Esophagus squamous epithelium (tissue), 4 donors: Measurements from ENCODE around the gene OR10P1.

ENCODE experiments used
- CTCF ChIP-seq, 6 experiments: fragments of 450-650 bp in 4 of 6; fragments of 200-600 bp in 2 of 6; sonication (generic) in 2 of 6; IDR thresholded peaks; one replicate each; pipeline ENCODE4 v1.5.1; 2016 to 2019; ENCODE audit warnings: antibody characterized with exemption in 6 of 6, mild to moderate bottlenecking in 4 of 6, moderate library complexity in 4 of 6
- POLR2A ChIP-seq, 4 donors: fragments of 450-650 bp; IDR thresholded peaks; one replicate each; pipeline ENCODE4 v1.6.1; 2017; ENCODE audit warnings: antibody characterized with exemption in 4 of 4, mild to moderate bottlenecking in 4 of 4, moderate library complexity in 3 of 4

- TF ChIP-seq CTCF (IDR thresholded peaks at IDR 0.05) = no peak
- TF ChIP-seq POLR2A (IDR thresholded peaks at IDR 0.05) = no peak
Observed at GRCh38 chr12:55641595-55641994, 4.9 kb downstream of the OR10P1 start.
